ENCODE results near the gene PARP14. TPM values are rescaled to one million over a fixed set of nuclear protein-coding genes. Genes with fewer than 3 reads are reported as not detected.
"Not testable (repeated sequence)": the region's sequence is repeated elsewhere in the genome, so short reads cannot be mapped to it uniquely, and the experiment has no call there.

The PARP14 gene
- total and polyA plus RNA-seq, 2 donors (not counting 1 experiment from before 2014, with no cell fraction given) = 113 to 188 TPM

GRCh38 chr3:122745369-122746021 is 64.9 kb downstream of the PARP14 start:
- H3K27ac Mint-ChIP-seq = no peak overlapping the region

GRCh38 chr3:122747295-122747694 is 66.7 kb downstream of the PARP14 start:
- H4K20me1 ChIP-seq (ENCODE audit: control insufficient read depth, insufficient read depth, low read length, poor library complexity, severe bottlenecking); H3K9me3 ChIP-seq (ENCODE audit: control extremely low read depth in 1 of 3, control insufficient read depth in 2 of 3, insufficient read depth in 1 of 3, low read length in 2 of 3); ATAC-seq (ENCODE audit: low read depth); H3K79me2 ChIP-seq (ENCODE audit: control insufficient read depth, insufficient read depth, low read length); H2AFZ ChIP-seq (ENCODE audit: insufficient read depth, low read depth, low read length, poor library complexity, severe bottlenecking); POLR2A ChIA-PET; CTCF ChIA-PET; H3K4me2 ChIP-seq (replicated peaks; ENCODE audit: low read depth, low read length, poor library complexity, severe bottlenecking); H3K4me1 Mint-ChIP-seq; H3K9ac ChIP-seq (ENCODE audit: low read length); DNase-seq; H3K4me3 ChIP-seq (ENCODE audit: control extremely low read depth in 1 of 5, extremely low read depth in 1 of 5, insufficient read depth in 1 of 5, low read depth in 2 of 5, low read length in 4 of 5); H3K27ac ChIP-seq (ENCODE audit: low read length in 2 of 2); H3K4me3 Mint-ChIP-seq; H3K9me3 Mint-ChIP-seq (ENCODE audit: insufficient read depth); H3K27me3 ChIP-seq (replicated peaks in 1 of 4; ENCODE audit: control extremely low read depth in 1 of 4, control insufficient read depth in 3 of 4, insufficient read depth in 4 of 4, low read length in 3 of 4); H3K27ac Mint-ChIP-seq; H3K4me1 ChIP-seq (ENCODE audit: control insufficient read depth in 2 of 2, insufficient read depth in 2 of 2, low read length in 2 of 2); intact Hi-C loops (cut with micrococcal nuclease); H3K27me3 Mint-ChIP-seq: not testable (repeated sequence)
- 100% methylated on average over 1 of the region's 35 CpGs for WGBS (ENCODE audit: insufficient coverage)
- peaks cover 17% of the 10 kb centered on the region in 2 experiments for H3K36me3 ChIP-seq (replicated peaks in 1 of 2; ENCODE audit: control extremely low read depth in 1 of 2, control insufficient read depth in 1 of 2, extremely low read depth in 1 of 2, insufficient read depth in 2 of 2, low read length in 1 of 2)

More at GRCh38 chr3:122745369-122746021, 64.9 kb downstream of the PARP14 start:
- H3K27ac ChIP-seq (ENCODE audit: low read length in 2 of 2) = no peak overlapping the region
- TF ChIP-seq, protein P1, sequence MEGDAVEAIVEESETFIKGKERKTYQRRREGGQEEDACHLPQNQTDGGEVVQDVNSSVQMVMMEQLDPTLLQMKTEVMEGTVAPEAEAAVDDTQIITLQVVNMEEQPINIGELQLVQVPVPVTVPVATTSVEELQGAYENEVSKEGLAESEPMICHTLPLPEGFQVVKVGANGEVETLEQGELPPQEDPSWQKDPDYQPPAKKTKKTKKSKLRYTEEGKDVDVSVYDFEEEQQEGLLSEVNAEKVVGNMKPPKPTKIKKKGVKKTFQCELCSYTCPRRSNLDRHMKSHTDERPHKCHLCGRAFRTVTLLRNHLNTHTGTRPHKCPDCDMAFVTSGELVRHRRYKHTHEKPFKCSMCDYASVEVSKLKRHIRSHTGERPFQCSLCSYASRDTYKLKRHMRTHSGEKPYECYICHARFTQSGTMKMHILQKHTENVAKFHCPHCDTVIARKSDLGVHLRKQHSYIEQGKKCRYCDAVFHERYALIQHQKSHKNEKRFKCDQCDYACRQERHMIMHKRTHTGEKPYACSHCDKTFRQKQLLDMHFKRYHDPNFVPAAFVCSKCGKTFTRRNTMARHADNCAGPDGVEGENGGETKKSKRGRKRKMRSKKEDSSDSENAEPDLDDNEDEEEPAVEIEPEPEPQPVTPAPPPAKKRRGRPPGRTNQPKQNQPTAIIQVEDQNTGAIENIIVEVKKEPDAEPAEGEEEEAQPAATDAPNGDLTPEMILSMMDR (IDR thresholded peaks at IDR 0.05) = no peak
- TF ChIP-seq EZH2 (IDR thresholded peaks at IDR 0.05; ENCODE audit: borderline replicate concordance, insufficient read depth, low read depth, low read length, poor library complexity, severe bottlenecking) = no peak
- ATAC-seq (ENCODE audit: low read depth) (no peak), DNase-seq (no peak)
- H3K36me3 ChIP-seq (replicated peaks in 1 of 2; ENCODE audit: control extremely low read depth in 1 of 2, control insufficient read depth in 1 of 2, extremely low read depth in 1 of 2, insufficient read depth in 2 of 2, low read length in 1 of 2) = peaks cover 8 to 13% of the 10 kb centered on the region in 2 experiments
- no peak overlapping the region for H3K9ac ChIP-seq (ENCODE audit: low read length)
- no peak overlapping the region for H3K4me3 ChIP-seq (ENCODE audit: control extremely low read depth in 1 of 5, extremely low read depth in 1 of 5, insufficient read depth in 1 of 5, low read depth in 2 of 5, low read length in 4 of 5)
- no peaks in the 10 kb centered on the region for H4K20me1 ChIP-seq (ENCODE audit: control insufficient read depth, insufficient read depth, low read length, poor library complexity, severe bottlenecking)
- Mint-ChIP-seq H3K4me1 (no peaks in the 10 kb centered on the region), H3K27me3 (no peaks in the 10 kb centered on the region), H3K9me3 (ENCODE audit: insufficient read depth) (peaks cover 4% of the 10 kb centered on the region), H3K4me3 (no peak overlapping the region)
- no CpG with 5 or more reads among the region's 4 CpGs for WGBS (ENCODE audit: insufficient coverage)
- H3K79me2 ChIP-seq (ENCODE audit: control insufficient read depth, insufficient read depth, low read length) = no peaks in the 10 kb centered on the region
- ChIA-PET CTCF (interaction anchor here (0.7 to 3.2 kb wide), 3 partner anchors 10 to 1054 kb away, joined by 3 to 11 read pairs (median 4); partner anchors contain the start of gene SEMA5B), POLR2A (no interaction called here)
- no peak overlapping the region for H2AFZ ChIP-seq (ENCODE audit: insufficient read depth, low read depth, low read length, poor library complexity, severe bottlenecking)
- H3K4me1 ChIP-seq (ENCODE audit: control insufficient read depth in 2 of 2, insufficient read depth in 2 of 2, low read length in 2 of 2) = no peaks in the 10 kb centered on the region
- no peaks in the 10 kb centered on the region for H3K27me3 ChIP-seq (replicated peaks in 1 of 4; ENCODE audit: control extremely low read depth in 1 of 4, control insufficient read depth in 3 of 4, insufficient read depth in 4 of 4, low read length in 3 of 4)
- intact Hi-C loops (cut with micrococcal nuclease) = no loop called here
- H3K4me2 ChIP-seq (replicated peaks; ENCODE audit: low read depth, low read length, poor library complexity, severe bottlenecking) = no peak overlapping the region
- H3K9me3 ChIP-seq (ENCODE audit: control extremely low read depth in 1 of 3, control insufficient read depth in 2 of 3, insufficient read depth in 1 of 3, low read length in 2 of 3) = no peaks in the 10 kb centered on the region
